Posterior vena cava (tissue), 2 donors: ENCODE results near the gene FKBP11. TPM values are rescaled to one million over a fixed set of nuclear protein-coding genes. Genes with fewer than 3 reads are reported as not detected.
"Not testable (repeated sequence)": the region's sequence is repeated elsewhere in the genome, so short reads cannot be mapped to it uniquely, and the experiment has no call there.

Source experiments
- DNase-seq: peaks from one replicate; pipeline ENCODE4 v3.0.0-alpha.2; 2020; ENCODE audit warnings: low spot score
- intact Hi-C, 2 donors: fragments of 100-400 bp; cut with DNase I; formaldehyde crosslinking; loops; one replicate each; pipeline versions ENCODE4 v1.14.1 to v1.14.2; 2022 to 2023
- total RNA-seq, 2 donors: library from RNA; stranded (reverse); fragmentation: NEBNext Ultra II Directional; extraction: Animal tissue kit (Norgen Biotek cat#: 25700); gene quantifications; one replicate each; pipeline ENCODE4 v1.2.1, GENCODE V29; 2021
- donor health status: DM: yes; HTN: yes; CAD: no.
- donor health status: DM: yes; HTN: yes; CAD: no.

The FKBP11 gene
- total RNA-seq, 2 donors from 2014 or later, result 26.9 to 34.2 TPM

- intact Hi-C loops, result no loop called here
- DNase-seq, result no peak
Measured at GRCh38 chr12:48878548-48878947, 46.7 kb downstream of the FKBP11 start.

GRCh38 chr12:48875944-48876515 lies 49.3 kb downstream of the FKBP11 start:
- intact Hi-C loops, result no loop called here

GRCh38 chr12:48873534-48873933 lies 51.8 kb downstream of the FKBP11 start:
- intact Hi-C loops, result not testable (repeated sequence)

More at GRCh38 chr12:48875944-48876515, 49.3 kb downstream of the FKBP11 start:
- DNase-seq, result no peak

DNA sequence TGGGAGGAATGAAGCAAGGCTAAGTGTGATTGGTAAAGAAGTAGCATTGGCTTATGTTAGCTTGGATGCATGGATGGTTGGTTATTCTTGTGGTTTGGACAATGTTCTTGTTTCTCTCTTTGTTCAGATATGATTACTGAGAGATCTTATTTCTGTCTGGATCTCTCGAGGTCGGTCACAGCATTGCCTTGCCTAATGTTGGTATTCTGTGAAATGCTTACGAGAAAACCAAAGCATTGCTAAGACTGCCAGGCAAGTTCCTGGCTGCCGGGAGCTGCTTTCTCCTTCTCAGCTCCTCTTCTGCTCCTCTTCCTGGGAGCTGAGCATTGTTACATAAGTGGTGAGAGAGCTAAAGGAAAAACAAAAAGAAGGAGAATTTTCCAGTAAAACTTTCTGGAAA lies 52.2 kb downstream of the FKBP11 start:
- DNase-seq, result no peak
- intact Hi-C loops, result no loop called here

More at GRCh38 chr12:48873534-48873933, 51.8 kb downstream of the FKBP11 start:
- not testable (repeated sequence) for DNase-seq

Other genes with a start within 250 kb of the FKBP11 start
- gene KANSL2, start 243.3 kb downstream of the FKBP11 start, total RNA-seq, result 10 to 100 TPM; 21.1 to 24.0 TPM
- 10 to 100 TPM; 25.9 to 26.7 TPM for gene CCNT1, start 208.8 kb downstream of the FKBP11 start, total RNA-seq
- gene ADCY6, start 136.4 kb downstream of the FKBP11 start, total RNA-seq, result 10 to 100 TPM; 31.6 to 39.2 TPM
- 10 to 100 TPM; 11.8 to 23.8 TPM for gene CACNB3, start 107.0 kb downstream of the FKBP11 start, total RNA-seq
- gene DDX23, start 73.3 kb downstream of the FKBP11 start, total RNA-seq, result 10 to 100 TPM; 40.7 to 48.6 TPM
- under 1 TPM; 0.29 to 0.32 TPM for gene RND1, start 59.6 kb downstream of the FKBP11 start, total RNA-seq
- 100 to 1,000 TPM; 127 to 130 TPM for gene ARF3, start 32.0 kb upstream of the FKBP11 start, total RNA-seq
- gene WNT10B, start 46.2 kb upstream of the FKBP11 start, total RNA-seq, result 1 to 10 TPM in 1 of 2 donors, under 1 TPM in 1; 0.33 to 4.0 TPM
- not detected for gene WNT1, start 52.8 kb upstream of the FKBP11 start, total RNA-seq
- gene DDN, start 73.9 kb upstream of the FKBP11 start, total RNA-seq, result not detected
- gene PRKAG1, start 93.3 kb upstream of the FKBP11 start, total RNA-seq, result 10 to 100 TPM; 52.2 to 57.3 TPM
- 10 to 100 TPM; 59.5 to 63.3 TPM for gene KMT2D, start 135.3 kb upstream of the FKBP11 start, total RNA-seq
- under 1 TPM in 1 of 2 donors, not detected in 1; 0.38 TPM for gene RHEBL1, start 144.5 kb upstream of the FKBP11 start, total RNA-seq
- 1 to 10 TPM in 1 of 2 donors, under 1 TPM in 1; 0.93 to 2.7 TPM for gene DHH, start 169.3 kb upstream of the FKBP11 start, total RNA-seq
- gene LMBR1L, start 185.4 kb upstream of the FKBP11 start, total RNA-seq, result 10 to 100 TPM; 37.7 to 40.8 TPM
- gene TUBA1B, start 205.9 kb upstream of the FKBP11 start, total RNA-seq, result 100 to 1,000 TPM; 763 to 783 TPM